ENCODE results near the gene LASP1. TPM values are rescaled to one million over a fixed set of nuclear protein-coding genes. Genes with fewer than 3 reads are reported as not detected.

The LASP1 gene
- total and polyA plus RNA-seq, 2 of the 8 experiments (the other 6 are each of a cell fraction or from before 2014, with no cell fraction given): 114 to 180 TPM

- TF ChIP-seq CTBP2 (IDR thresholded peaks at IDR 0.05; ENCODE audit: borderline replicate concordance, insufficient read depth, insufficient read length, low read length) (no peak), KDM4A (IDR thresholded peaks at IDR 0.05; ENCODE audit: low read depth, low read length, severe bottlenecking) (peak; percentile 100), GTF2F1 (IDR thresholded peaks at IDR 0.05; ENCODE audit: borderline replicate concordance, low read depth, low read length) (peak; percentile 87), KDM1A (IDR thresholded peaks at IDR 0.05; ENCODE audit: borderline replicate concordance, low read length) (no peak), HDAC2 (IDR thresholded peaks at IDR 0.05; ENCODE audit: borderline replicate concordance in 1 of 2, low read depth in 2 of 2, low read length in 2 of 2) (peak; percentile 52 to 99; a peak in 2 of 4 replicates), SIN3A (conservative IDR thresholded peaks at IDR 0.05 in 1 of 2, IDR thresholded peaks at IDR 0.05 in 1 of 2; ENCODE audit: low read depth in 1 of 2, low read length in 2 of 2) (peak in 1 of 2 experiments; percentile 100), SUZ12 (IDR thresholded peaks at IDR 0.05; ENCODE audit: low read length) (no peak), JUND (IDR thresholded peaks at IDR 0.05; ENCODE audit: low read length) (peak; percentile 78; the same call in 1 of the 2 replicates), RBBP5 (IDR thresholded peaks at IDR 0.05; ENCODE audit: borderline replicate concordance, low read depth, low read length) (peak; percentile 92), CBX5 (IDR thresholded peaks at IDR 0.05; ENCODE audit: low read depth, low read length) (no peak), ASH2L (IDR thresholded peaks at IDR 0.05; ENCODE audit: low read length) (peak; percentile 99), EZH2 (IDR thresholded peaks at IDR 0.05; ENCODE audit: low read depth, low read length, severe bottlenecking) (no peak), ZNF274 (IDR thresholded peaks at IDR 0.05; ENCODE audit: borderline replicate concordance, extremely low read depth, low read length) (no peak), TAF7 (optimal IDR thresholded peaks at IDR 0.05; ENCODE audit: borderline replicate concordance, low read depth, low read length) (peak; percentile 81), MAFK (IDR thresholded peaks at IDR 0.05; ENCODE audit: low read depth, low read length) (peak; percentile 98), GABPA (IDR thresholded peaks at IDR 0.05; ENCODE audit: borderline replicate concordance, insufficient read depth, low read length) (peak; percentile 80; the same call in 1 of the 2 replicates), SIRT6 (IDR thresholded peaks at IDR 0.05; ENCODE audit: low read length) (no peak), FOSL1 (IDR thresholded peaks at IDR 0.05; ENCODE audit: insufficient read depth, low read depth, low read length) (no peak), PHF8 (conservative IDR thresholded peaks at IDR 0.05; ENCODE audit: low read depth, low read length) (peak; percentile 91), ATF3 (IDR thresholded peaks at IDR 0.05; ENCODE audit: insufficient read depth, low read depth, low read length) (peak; percentile 100), SP4 (IDR thresholded peaks at IDR 0.05; ENCODE audit: low read length) (no peak)
Observed at GRCh38 chr17:38824899-38825761, 44.7 kb upstream of the LASP1 start, which contains the start of gene CWC25 (continued).

Measured in H1 (cell line).